ENCODE data around the gene ACOT7. TPM values are rescaled to one million over a fixed set of nuclear protein-coding genes. Genes with fewer than 3 reads are reported as not detected.

Gene ACOT7
- total RNA-seq, 1 experiment from 2014 or later: 151 TPM

DNA sequence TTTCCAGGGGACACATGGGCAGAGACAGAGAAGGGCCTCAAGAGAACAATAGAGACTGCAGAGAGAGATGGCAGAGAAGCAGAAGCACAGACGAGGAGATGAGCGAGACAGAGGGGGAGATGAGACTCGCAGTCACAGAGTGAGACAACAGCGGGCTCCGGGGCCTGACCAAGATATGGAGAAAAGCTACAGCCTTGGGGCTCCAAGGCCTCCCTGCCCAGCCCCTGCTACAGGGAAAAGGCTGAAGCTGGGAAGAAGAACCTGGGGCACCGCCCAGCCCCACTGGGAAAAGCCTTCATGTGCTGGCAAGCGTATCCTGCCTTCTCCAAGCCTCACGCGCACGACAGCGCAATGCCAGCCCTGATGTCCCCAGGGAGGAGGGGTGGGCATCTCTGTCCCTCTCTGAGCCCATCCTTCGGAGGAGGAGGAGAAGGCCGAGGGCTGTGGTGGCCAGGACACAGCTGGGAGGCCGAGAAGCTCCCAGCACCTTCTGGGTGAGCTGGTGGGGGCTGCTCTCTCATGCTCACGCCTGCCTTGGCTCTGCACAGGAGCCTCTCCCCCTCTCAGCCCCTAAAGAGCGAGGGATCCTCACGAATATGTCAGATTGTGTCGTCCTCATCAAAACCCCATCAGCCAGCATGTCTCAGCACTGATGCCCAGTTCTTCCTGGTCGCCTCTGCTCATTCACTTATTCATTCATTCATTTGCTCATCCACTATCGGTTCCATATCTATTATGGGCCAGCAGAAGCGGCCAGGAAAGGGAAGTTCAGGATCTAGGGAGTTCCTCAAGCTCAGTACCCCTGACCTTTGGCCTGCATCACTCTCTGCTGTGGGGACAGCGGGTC, 56.6 kb downstream of the ACOT7 start:
- no peak for DNase-seq (ENCODE audit: low spot score)
- ATAC-seq: no peak
- no peak for TF ChIP-seq FOXK1 (CRISPR knock-in tag; IDR thresholded peaks at IDR 0.05)
- TF ChIP-seq ZNF263 (CRISPR knock-in tag; IDR thresholded peaks at IDR 0.05; ENCODE audit: low read depth): no peak
- TF ChIP-seq, protein P1, sequence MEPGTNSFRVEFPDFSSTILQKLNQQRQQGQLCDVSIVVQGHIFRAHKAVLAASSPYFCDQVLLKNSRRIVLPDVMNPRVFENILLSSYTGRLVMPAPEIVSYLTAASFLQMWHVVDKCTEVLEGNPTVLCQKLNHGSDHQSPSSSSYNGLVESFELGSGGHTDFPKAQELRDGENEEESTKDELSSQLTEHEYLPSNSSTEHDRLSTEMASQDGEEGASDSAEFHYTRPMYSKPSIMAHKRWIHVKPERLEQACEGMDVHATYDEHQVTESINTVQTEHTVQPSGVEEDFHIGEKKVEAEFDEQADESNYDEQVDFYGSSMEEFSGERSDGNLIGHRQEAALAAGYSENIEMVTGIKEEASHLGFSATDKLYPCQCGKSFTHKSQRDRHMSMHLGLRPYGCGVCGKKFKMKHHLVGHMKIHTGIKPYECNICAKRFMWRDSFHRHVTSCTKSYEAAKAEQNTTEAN (CRISPR knock-in tag; IDR thresholded peaks at IDR 0.05): no peak
- TF ChIP-seq RORB (CRISPR knock-in tag; IDR thresholded peaks at IDR 0.05): no peak
- no peak for TF ChIP-seq SMAD4 (CRISPR knock-in tag; IDR thresholded peaks at IDR 0.05)
- no peak for TF ChIP-seq TEAD1 (CRISPR knock-in tag; IDR thresholded peaks at IDR 0.05)
- no peak for TF ChIP-seq ZNF138 (CRISPR knock-in tag; conservative IDR thresholded peaks at IDR 0.05)
- TF ChIP-seq, protein P2, sequence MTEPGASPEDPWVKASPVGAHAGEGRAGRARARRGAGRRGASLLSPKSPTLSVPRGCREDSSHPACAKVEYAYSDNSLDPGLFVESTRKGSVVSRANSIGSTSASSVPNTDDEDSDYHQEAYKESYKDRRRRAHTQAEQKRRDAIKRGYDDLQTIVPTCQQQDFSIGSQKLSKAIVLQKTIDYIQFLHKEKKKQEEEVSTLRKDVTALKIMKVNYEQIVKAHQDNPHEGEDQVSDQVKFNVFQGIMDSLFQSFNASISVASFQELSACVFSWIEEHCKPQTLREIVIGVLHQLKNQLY (CRISPR knock-in tag; IDR thresholded peaks at IDR 0.05): no peak
- TF ChIP-seq, protein P3, sequence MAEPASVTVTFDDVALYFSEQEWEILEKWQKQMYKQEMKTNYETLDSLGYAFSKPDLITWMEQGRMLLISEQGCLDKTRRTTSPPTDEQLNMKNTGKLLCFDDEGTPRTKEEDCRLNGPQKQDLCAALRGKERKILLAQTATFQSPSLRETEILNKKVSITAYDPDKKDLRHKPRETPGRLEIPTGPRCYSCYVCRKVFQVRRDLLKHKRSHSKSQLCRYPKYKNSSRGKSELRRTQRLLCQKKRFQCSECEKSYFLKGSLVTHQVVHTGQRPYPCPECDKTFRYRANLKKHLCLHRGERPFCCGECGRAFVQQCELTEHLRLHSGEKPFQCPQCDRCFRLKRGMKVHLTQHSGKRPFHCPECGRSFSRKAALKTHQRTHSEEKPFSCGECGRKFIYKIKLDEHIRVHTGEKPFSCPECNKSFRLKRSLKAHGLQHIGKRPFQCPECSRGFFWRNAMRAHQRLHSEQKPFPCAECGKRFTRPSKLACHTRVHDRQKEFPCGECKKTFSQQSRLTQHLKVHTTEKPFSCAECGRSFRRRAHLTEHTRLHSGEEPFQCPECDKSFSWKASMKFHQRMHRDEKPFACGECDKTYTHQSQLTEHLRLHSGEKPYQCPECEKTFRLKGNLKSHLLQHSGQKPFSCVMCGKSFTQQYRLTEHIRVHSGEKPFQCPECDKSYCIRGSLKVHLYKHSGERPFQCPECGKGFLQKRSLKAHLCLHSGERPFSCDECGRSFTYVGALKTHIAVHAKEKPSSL (CRISPR knock-in tag; conservative IDR thresholded peaks at IDR 0.05): no peak
- H3K36me3 Mint-ChIP-seq: peaks cover 12% of the 10 kb centered on the region
- POLR2A ChIA-PET: no interaction called here
- CTCF ChIA-PET: interaction anchor here (0.6 to 3.1 kb wide), 12 partner anchors 11 to 362 kb away, joined by 3 to 36 read pairs (median 7); partner anchors contain the start of gene HES2
- no peaks in the 10 kb centered on the region for H3K27me3 Mint-ChIP-seq (ENCODE audit: low read depth)
- H3K4me1 Mint-ChIP-seq: peaks cover 26% of the 10 kb centered on the region
- peak overlapping the region; percentile 91 for H3K27ac Mint-ChIP-seq
- no peak overlapping the region for H3K4me3 Mint-ChIP-seq
- H3K9me3 Mint-ChIP-seq: no peaks in the 10 kb centered on the region

DNA sequence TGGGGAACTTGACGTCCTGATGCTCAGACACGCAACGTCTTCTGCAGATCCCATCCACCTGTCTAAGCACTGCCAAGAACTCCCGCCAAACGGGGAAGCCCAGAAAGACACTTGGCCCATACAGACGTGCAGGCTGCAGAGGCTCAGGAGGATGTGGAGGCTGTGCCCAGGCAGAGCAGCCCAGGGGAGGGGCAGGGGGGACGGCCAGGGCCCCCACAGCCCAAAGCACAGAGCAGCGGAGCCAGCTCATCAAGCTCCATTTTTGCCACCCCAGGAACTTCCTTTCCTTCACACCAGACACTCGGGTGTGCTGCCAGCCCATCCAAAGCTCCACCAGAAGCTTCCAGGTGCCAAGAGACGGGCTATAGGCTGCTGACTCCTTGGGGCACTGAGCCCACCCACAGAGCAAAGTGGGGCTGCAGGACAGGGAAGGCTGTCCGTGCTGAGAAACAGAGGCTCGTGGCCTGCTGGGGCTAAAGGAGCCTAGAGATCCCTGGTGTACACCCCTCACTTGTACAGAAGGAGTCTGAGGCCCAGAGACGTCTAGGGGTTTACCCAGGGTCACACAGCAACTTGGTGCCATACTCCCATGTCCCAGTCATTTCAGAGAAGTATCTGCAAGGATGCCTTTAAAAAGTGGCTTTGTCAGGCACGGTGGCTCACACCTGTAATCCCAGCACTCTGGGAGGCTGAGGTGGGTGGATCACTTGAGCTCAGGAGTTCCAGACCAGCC, 59.1 kb downstream of the ACOT7 start:
- no peaks in the 10 kb centered on the region for H3K27me3 Mint-ChIP-seq (ENCODE audit: low read depth)
- H3K4me3 Mint-ChIP-seq: no peak overlapping the region
- DNase-seq (ENCODE audit: low spot score) (no peak), ATAC-seq (no peak)
- no peak overlapping the region for H3K27ac Mint-ChIP-seq
- H3K36me3 Mint-ChIP-seq: peaks cover 12% of the 10 kb centered on the region
- ChIA-PET POLR2A (no interaction called here), CTCF (interaction anchor here (0.7 to 3.6 kb wide), 9 partner anchors 10 to 130 kb away, joined by 3 to 36 read pairs (median 5); no protein-coding TSS in a partner anchor)
- peaks cover 26% of the 10 kb centered on the region for H3K4me1 Mint-ChIP-seq
- no peaks in the 10 kb centered on the region for H3K9me3 Mint-ChIP-seq
- TF ChIP-seq JAZF1 (CRISPR knock-in tag; IDR thresholded peaks at IDR 0.05) (no peak), ELF4 (CRISPR knock-in tag; IDR thresholded peaks at IDR 0.05; ENCODE audit: low read depth) (no peak), ZNF138 (CRISPR knock-in tag; conservative IDR thresholded peaks at IDR 0.05) (no peak), PRRX2 (CRISPR knock-in tag; IDR thresholded peaks at IDR 0.05) (no peak)
- TF ChIP-seq, protein P4, sequence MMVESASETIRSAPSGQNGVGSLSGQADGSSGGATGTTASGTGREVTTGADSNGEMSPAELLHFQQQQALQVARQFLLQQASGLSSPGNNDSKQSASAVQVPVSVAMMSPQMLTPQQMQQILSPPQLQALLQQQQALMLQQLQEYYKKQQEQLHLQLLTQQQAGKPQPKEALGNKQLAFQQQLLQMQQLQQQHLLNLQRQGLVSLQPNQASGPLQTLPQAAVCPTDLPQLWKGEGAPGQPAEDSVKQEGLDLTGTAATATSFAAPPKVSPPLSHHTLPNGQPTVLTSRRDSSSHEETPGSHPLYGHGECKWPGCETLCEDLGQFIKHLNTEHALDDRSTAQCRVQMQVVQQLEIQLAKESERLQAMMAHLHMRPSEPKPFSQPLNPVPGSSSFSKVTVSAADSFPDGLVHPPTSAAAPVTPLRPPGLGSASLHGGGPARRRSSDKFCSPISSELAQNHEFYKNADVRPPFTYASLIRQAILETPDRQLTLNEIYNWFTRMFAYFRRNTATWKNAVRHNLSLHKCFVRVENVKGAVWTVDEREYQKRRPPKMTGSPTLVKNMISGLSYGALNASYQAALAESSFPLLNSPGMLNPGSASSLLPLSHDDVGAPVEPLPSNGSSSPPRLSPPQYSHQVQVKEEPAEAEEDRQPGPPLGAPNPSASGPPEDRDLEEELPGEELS (CRISPR knock-in tag; IDR thresholded peaks at IDR 0.05): no peak

DNA sequence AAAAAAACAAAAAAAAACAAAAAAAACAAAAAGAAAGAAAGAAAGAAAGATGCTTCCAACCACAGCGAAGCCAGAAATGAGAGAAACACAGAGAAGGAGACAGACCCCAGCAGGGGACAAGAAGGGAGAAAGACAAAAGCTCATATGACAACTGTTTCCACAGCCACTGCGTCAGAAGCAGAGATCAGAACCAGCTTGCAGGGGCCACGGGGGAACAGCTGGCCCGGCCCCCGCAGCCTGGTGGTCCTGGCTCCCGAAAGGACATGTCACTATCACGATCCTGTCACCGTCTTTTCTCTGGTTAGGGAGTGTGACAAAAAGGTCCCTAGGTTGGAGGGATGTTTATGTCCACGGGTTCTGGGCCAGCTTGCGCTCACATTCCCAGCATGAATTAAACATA, 60.7 kb downstream of the ACOT7 start:
- Mint-ChIP-seq H3K4me1 (peaks cover 16% of the 10 kb centered on the region), H3K27ac (0 out of 2 replicates have a peak overlapping the region, but pooled peaks have one; percentile 60), H3K4me3 (no peak overlapping the region), H3K36me3 (peaks cover 16% of the 10 kb centered on the region), H3K9me3 (no peaks in the 10 kb centered on the region), H3K27me3 (ENCODE audit: low read depth) (no peaks in the 10 kb centered on the region)
- no peak for TF ChIP-seq MXD4 (CRISPR knock-in tag; IDR thresholded peaks at IDR 0.05; ENCODE audit: borderline replicate concordance)
- TF ChIP-seq, protein P5, sequence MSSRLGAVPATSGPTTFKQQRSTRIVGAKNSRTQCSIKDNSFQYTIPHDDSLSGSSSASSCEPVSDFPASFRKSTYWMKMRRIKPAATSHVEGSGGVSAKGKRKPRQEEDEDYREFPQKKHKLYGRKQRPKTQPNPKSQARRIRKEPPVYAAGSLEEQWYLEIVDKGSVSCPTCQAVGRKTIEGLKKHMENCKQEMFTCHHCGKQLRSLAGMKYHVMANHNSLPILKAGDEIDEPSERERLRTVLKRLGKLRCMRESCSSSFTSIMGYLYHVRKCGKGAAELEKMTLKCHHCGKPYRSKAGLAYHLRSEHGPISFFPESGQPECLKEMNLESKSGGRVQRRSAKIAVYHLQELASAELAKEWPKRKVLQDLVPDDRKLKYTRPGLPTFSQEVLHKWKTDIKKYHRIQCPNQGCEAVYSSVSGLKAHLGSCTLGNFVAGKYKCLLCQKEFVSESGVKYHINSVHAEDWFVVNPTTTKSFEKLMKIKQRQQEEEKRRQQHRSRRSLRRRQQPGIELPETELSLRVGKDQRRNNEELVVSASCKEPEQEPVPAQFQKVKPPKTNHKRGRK (CRISPR knock-in tag; IDR thresholded peaks at IDR 0.05; ENCODE audit: borderline replicate concordance): no peak
- no peak for TF ChIP-seq ZNF232 (CRISPR knock-in tag; IDR thresholded peaks at IDR 0.05)
- TF ChIP-seq, protein P6, sequence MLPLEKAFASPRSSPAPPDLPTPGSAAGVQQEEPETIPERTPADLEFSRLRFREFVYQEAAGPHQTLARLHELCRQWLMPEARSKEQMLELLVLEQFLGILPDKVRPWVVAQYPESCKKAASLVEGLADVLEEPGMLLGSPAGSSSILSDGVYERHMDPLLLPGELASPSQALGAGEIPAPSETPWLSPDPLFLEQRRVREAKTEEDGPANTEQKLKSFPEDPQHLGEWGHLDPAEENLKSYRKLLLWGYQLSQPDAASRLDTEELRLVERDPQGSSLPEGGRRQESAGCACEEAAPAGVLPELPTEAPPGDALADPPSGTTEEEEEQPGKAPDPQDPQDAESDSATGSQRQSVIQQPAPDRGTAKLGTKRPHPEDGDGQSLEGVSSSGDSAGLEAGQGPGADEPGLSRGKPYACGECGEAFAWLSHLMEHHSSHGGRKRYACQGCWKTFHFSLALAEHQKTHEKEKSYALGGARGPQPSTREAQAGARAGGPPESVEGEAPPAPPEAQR (CRISPR knock-in tag; IDR thresholded peaks at IDR 0.05): no peak
- no peak for TF ChIP-seq GRHL2 (CRISPR knock-in tag; IDR thresholded peaks at IDR 0.05; ENCODE audit: insufficient replicate concordance, severe bottlenecking)
- TF ChIP-seq CREM (CRISPR knock-in tag; IDR thresholded peaks at IDR 0.05): no peak
- TF ChIP-seq NR2C2 (CRISPR knock-in tag; IDR thresholded peaks at IDR 0.05): no peak
- TF ChIP-seq ATF1 (CRISPR knock-in tag; IDR thresholded peaks at IDR 0.05): no peak
- ATAC-seq (no peak), DNase-seq (ENCODE audit: low spot score) (no peak)
- CTCF ChIA-PET: interaction anchor here (1.3 to 3.6 kb wide), 2 partner anchors 65 to 87 kb away, joined by 3 to 12 read pairs; no protein-coding TSS in a partner anchor
- POLR2A ChIA-PET: no interaction called here
